GM12872 (cell line): ENCODE data around the gene ZC3H8.

Experiments used
- TF ChIP-seq, protein P1 (sequence below): IDR thresholded peaks from 3 replicates; pipeline ENCODE4 v1.5.1; 2011; ENCODE audit warnings: low read depth, mild to moderate bottlenecking, low read length, moderate library complexity; ENCODE audit not compliant: insufficient read depth

ZC3H8 gene

DNA sequence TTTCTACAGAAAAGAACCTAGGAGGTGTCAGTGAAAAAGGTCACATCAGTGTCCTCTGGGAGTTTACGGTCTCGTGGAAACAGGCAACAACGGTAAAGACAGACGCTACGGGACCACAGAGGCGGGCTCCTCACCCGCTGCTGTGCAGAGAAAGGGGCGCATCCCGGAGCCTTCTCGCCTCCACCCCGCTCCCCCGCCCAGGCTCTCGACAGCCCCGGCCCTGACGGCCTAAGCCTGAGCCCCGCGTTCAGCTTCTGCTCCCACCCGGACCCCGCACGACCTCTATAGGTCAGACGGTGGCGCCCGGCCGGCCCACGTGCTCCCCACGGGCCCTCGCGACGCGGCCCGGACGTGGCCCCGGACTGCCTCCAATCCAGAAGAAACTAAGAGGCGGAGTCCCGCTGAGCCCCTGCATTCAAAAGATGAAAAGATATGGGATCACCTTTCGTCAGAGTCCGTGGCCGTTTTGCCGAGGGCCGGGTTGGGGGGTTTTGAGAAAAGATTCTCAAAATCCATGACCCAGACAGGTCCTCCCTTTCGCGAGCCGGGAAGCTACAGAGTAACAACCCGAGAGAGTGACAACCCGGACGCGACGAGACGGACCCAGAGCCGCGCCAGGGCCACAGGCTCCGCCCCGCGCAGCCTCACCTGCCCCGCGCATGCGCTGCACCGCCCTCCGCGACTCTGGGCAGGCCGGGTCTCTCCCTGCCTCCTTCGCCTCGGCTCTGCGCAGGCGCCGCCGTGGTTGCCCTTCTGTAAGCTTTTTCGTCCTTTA, at the start of gene ZC3H8:
TSS of gene ZC3H8 (minus strand) at position 577 of the 775 bp plus-strand sequence. CDS start at position 516, 61 bp downstream.
- TF ChIP-seq, protein P1, sequence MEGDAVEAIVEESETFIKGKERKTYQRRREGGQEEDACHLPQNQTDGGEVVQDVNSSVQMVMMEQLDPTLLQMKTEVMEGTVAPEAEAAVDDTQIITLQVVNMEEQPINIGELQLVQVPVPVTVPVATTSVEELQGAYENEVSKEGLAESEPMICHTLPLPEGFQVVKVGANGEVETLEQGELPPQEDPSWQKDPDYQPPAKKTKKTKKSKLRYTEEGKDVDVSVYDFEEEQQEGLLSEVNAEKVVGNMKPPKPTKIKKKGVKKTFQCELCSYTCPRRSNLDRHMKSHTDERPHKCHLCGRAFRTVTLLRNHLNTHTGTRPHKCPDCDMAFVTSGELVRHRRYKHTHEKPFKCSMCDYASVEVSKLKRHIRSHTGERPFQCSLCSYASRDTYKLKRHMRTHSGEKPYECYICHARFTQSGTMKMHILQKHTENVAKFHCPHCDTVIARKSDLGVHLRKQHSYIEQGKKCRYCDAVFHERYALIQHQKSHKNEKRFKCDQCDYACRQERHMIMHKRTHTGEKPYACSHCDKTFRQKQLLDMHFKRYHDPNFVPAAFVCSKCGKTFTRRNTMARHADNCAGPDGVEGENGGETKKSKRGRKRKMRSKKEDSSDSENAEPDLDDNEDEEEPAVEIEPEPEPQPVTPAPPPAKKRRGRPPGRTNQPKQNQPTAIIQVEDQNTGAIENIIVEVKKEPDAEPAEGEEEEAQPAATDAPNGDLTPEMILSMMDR, result no peak

DNA sequence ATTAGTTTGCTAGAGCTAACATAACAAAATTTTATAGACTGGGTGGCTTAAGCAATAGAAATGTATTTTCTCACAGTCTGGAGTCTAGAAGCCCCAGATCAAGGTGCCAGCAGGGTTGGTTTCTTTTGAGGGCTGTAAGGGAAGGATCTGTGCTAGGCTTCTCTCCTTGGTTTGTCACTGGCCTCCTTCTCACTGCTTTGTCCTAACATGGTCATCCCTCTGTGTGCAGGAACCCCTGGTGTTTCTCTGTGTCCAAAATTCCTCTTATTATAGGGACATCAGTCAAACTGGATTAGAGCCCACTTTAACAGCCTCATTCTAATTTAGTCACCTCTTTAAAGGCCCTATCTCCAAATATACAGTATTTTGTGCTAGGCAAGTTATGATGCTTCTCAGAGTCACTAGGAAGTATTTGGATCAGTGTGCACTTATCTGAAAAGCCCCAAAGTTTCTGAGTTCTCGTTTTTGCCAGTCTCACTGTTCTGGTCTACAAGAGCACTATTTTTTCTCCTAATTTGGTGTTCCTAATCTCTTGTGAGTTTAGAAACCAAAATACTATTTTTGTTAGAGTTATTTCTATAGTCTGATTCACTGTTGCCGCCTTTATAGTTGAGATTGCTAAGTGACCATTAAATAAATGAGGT, 49.6 kb upstream of the ZC3H8 start:
- TF ChIP-seq, protein P1, result no peak

DNA sequence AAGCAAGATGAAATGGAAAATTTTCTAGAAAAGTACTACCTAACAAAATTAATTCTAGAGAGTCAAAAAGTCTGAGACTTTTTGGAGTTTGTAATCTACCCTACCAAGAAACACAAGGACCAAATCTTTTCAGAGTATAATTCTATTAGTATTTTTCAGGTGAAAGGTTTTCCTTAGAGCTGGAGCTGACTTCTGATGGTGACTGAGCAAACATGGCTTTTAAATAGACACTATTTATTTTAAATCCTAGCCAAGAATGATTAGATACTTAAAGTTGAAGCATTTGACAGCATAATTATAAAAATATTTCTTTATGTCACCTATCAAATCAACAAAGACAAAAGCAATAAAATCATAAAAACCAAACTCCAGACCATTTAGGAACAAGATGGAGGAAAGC, 47.1 kb upstream of the ZC3H8 start:
- TF ChIP-seq, protein P1, result no peak

DNA sequence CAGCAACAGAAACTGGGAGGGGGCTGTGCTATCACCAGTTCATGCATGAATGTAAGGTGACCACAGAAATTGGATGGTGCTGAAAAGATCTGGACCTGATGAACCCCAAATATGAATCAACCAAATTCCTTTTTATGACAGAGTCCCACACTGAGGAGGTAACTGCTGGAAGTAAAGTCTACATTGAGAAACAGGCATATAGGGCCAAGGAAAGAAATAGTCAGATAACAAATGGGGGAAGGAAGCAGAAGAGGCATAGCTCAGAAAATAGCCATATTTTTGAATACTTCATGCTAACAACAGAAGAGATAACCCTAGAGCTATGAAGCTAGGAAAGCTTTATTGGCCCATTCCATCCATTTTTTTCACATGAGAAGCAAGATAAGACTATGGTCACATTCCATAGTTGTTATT, 46.3 kb upstream of the ZC3H8 start:
- TF ChIP-seq, protein P1, result no peak

DNA sequence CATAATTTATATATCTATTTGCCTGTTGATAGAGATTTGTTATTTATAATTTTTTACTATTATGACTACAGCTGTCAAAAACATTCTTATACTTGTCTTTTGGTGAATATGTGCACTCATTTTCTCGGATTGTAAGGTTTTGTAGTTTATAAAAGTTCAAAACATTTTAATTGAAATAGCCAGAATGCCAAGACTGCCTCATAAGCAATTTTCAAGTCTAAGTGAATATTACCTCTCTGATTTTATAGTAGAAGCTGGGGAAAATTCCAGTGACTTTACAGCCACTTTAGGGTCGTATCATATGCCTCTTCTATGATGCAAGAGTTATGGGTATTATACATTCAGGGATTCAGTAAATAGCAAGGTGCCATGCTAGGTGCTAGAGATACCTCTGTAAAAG, 41.6 kb upstream of the ZC3H8 start:
- TF ChIP-seq, protein P1, result no peak

DNA sequence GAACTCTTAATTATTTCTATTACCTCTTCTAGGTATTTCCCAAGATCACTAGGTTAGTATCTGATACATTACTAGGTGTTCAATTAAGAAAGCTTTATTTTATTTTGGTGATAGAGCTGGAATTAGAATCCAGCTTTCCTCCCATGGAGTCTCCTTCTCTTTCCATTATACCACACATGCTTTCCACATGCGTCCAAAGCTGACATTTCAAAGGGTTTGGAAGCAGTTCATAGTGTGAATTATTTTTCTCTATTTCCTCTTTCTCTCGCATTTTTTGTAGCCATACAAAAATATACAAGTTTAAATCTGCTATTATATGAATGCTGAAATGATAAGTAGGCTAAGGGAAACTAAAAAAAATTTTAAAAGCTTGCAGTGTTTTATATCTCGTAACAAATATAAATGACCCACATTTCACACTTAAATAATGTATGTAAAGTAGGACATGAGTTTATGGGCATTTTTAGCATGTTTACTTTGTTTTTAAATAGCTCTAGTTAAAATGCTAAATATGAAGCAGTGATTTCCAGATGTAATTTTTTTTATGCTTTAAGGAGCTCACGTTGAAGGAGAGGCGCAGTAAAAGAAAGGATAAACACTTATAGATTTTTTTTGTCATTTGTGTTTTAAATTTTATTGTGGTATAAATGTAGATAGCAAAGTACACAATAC, 40.7 kb upstream of the ZC3H8 start:
- TF ChIP-seq, protein P1, result no peak

DNA sequence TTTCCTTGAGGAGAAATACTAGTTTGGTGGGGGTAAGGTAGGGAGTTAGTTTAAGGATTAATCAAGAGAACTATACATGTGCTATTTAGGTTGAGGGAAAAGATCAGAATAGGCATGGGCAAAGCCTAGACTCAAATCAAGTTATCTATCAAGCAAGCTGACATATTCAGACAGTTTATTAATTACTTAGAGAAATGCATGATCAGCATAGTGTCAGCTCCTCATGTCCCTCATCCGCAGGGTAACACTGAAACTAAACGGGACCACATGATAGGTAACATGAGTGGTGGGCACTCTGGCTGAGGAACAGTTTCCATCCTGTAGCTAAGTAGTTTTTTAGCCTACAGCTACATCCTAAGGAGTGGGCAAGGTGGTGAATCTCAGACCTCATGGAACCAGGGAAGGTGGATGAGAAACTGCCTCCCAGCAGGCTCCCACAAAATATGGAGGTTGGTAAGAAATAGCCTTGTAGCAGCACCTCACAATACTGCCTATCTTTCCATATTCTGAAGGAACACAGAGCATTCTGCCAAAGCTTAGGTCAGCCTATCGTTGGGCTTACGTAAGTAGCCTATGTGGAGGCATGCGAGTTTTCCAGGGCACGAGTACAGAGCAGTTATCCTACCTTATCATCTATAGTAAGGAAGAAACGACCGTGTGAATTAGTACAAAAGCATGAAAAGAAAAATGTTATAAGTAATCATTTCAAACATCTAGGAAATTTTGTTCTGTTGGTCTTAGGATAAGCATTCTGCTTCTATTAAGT, 39.0 kb upstream of the ZC3H8 start:
- TF ChIP-seq, protein P1, result no peak
